KBM-7 (cell line): ENCODE results near the gene LTB4R2.

ENCODE experiments used
- DNase-seq: peaks from one replicate; pipeline ENCODE4 v3.0.0-alpha.2; 2015
- in situ Hi-C: fragments of 300-500 bp; cut with MboI; formaldehyde crosslinking; loops from 2 replicates; pipeline ENCODE4 v1.14.3; 2020; ENCODE audit warnings: low sequenced_read_pairs, low pct_unique_long_range_greater_than_20kb, mixed read lengths

LTB4R2 gene, protein sequence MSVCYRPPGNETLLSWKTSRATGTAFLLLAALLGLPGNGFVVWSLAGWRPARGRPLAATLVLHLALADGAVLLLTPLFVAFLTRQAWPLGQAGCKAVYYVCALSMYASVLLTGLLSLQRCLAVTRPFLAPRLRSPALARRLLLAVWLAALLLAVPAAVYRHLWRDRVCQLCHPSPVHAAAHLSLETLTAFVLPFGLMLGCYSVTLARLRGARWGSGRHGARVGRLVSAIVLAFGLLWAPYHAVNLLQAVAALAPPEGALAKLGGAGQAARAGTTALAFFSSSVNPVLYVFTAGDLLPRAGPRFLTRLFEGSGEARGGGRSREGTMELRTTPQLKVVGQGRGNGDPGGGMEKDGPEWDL

DNA sequence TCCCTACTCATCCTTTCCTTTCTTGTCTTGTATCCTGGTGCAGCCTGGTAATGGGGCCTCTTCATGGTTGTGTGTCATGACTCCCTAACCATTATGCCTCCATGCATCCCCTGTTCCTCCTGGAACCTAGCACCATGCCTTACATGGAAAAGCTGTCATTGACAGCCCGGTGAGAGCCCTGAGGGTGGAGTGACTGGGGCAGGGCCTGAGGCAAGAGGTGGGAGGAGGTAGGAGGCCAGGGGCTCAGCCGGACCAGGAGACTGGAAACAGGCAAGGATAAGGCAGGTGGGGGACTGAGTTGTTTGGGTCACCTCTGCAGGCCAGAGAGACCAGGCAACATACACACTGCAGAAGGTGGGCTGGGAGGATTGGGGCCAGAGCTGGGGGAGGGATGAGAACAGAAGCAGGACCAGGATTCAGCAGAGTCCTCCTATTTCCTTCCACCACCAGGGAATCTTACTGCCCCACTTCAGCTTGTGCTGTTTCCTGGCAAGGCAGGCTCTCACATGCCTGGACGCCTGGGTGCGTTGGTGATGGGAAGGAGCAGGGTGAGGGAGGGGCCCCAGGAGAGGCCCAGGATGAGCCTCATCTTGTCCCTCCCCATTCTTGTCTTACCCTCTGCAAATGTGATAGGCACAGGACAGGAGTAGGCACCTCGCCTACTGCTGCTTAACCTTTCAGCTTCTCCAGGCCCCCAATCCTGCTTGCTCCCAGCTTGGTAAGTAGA, at the start of gene LTB4R2:
TSS of gene LTB4R2 (plus strand) at position 603 of the 727 bp plus-strand sequence. CDS start 525 bp downstream, outside the sequence.
- in situ Hi-C loops: no loop called here
- DNase-seq: no peak

- in situ Hi-C loops: no loop called here
- no peak for DNase-seq
Measured at GRCh38 chr14:24260780-24261157, 49.2 kb upstream of the LTB4R2 start.

- DNase-seq: no peak
- in situ Hi-C loops: no loop called here
Measured at GRCh38 chr14:24261256-24261968, 48.5 kb upstream of the LTB4R2 start.

DNA sequence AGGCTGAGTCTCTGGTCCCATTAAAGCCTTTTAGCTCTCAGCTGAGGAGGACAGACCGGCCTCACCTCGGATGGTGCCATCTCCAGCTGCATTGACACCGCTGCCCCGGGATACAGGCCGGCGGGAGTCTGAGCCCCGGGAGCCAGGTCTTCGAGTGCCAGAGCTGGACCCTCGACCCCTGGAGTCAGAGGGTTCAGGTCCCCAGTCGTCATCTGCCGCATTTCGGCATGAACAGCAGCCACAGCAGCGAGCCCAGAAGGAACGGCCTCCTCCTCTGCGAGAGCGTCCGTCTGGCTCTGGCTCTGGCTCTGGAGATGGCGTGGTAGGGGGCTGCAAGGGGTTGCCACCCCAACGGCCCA, 48.0 kb upstream of the LTB4R2 start:
- in situ Hi-C loops: no loop called here
- DNase-seq: no peak

DNA sequence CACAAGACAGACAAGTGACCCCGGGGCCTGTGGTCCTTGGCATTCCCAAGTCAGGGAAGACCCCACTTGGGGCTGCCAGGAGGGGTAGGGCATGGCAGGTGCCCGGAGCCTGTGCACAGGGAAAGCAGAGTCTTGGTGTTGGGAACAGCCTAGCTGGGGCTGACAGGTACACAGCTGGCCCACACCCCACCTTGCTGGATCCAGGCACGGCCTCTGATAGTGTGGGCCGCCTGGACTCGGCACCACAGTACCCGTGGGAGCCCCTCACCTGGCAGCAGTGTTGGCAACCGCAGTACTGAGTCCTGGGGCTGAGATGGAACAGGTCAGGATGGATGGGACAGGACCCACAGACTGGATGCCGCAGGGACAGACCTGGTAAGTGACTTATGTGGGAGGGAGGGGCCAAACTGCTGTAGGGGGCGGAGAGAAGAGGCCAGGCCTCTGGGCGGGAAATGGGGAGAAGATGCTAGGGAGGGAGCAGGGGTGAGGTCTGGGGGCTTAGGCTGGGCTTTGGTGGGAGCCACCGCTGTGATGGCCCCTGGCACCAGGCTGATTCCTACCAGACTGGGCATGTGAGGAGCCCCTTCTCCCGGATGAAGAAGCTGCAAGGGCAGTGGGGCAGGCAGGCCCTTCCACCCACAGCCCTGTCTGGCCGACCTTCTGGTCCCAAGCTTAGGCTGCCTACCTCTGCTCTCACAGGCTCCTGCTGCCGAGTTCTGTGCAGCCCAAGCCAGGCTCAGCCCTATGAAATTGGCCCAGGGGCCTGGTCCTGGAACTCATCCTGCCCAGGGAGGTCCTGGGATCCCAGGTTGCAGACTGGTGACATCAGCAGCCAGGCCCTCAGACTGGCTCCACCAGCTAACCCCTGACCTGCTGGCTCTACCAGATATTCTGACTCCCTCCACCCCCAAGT, 46.9 kb upstream of the LTB4R2 start, which contains the start of gene TGM1:
TSS of gene TGM1 (minus strand) at position 357 of the 913 bp plus-strand sequence. CDS start 825 bp downstream, outside the sequence.
- in situ Hi-C loops: no loop called here
- DNase-seq: no peak

GRCh38 chr14:24263848-24264247, 46.1 kb upstream of the LTB4R2 start:
- in situ Hi-C loops: no loop called here
- no peak for DNase-seq

- in situ Hi-C loops: no loop called here
- no peak for DNase-seq
Measured at GRCh38 chr14:24264298-24264697, 45.6 kb upstream of the LTB4R2 start.

DNA sequence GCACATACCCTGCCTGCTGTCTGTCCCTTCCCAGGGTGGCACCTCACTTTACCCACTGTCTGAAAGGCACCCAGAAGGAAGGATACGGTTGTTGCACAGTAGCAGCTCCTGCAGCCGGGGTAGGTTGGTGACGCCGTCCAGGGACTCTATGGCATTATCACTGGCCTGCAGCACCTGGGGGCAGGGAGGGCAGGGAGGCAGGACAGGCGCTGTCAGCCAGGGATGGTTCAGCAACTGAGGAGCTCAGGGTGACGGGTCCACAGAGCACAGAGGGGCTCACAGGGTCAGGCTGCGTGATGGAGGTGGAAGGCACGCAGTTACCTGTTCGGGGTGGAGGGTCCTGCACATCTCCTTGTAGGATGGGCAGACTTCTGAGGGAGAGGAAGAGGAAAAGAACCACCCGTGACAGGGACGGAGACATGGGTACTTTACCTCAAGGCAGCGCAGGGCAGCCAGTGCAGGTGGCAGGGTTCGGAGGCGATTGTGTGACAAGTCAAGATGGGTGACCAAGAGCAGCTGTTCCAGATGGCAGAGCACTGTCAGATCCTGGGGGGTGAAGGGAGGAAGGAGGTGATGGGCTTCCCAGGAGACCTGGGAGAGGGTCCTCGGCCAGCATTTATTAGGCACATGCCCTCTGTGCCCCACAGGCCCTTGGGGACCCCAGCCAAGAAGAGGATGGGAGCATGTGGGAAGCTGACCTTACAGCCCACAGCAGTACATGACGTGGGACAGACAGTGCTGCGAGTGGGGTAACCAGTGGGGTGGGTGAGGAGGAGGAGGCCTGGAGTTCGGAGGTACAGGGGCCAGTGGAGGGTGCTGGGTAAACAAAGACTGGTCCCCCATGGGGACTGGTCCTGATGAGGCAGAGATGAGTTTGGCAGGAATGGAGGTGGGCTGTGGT, 43.3 kb upstream of the LTB4R2 start:
- in situ Hi-C loops: no loop called here

GRCh38 chr14:24267516-24267915, 42.4 kb upstream of the LTB4R2 start:
- no peak for DNase-seq
- in situ Hi-C loops: no loop called here

More for the DNA sequence above, 43.3 kb upstream of the LTB4R2 start:
- no peak for DNase-seq

DNA sequence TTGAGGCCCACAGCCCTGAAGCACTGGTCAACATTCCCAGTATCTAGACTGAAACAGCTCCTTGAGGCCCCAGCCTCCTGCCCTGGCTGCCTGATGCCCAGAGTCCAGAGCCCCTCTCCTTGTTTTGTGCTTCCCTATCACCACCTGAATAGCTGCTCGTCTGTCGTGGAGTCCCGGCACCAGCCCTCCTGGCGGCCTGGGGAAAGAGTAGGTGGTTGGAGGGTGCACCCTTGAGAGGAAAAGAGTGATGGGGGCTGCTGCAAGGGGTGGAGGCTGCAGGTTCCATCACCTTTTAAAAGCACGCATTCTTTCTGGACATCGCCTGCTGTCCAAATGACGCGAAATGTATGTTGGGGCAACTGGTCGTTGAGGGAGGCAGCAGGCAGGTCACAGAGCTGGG, 41.7 kb upstream of the LTB4R2 start:
- in situ Hi-C loops: no loop called here
- DNase-seq: no peak

DNA sequence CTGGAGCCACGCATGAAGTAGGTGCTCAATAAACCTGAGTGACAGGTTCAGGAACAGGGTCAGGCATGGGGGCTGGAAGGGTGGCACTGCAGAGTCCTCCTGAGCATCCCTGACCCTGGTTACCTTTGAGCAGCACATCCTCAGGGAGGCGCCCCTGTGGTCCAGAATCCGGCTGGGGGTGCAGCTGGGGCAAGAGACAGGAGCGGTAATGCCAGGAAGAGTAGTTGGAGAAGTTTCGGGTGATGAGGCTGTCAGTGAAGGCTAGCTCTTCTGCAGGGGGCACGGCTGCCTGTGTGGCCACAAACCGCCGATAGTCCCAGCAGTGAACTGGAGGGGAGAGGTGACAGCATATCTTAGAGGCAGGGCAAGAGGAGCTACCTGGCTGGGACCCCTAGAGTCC, 40.6 kb upstream of the LTB4R2 start:
- in situ Hi-C loops: no loop called here
- no peak for DNase-seq

GRCh38 chr14:24269910-24270536, 39.9 kb upstream of the LTB4R2 start:
- DNase-seq: no peak
- in situ Hi-C loops: no loop called here

DNA sequence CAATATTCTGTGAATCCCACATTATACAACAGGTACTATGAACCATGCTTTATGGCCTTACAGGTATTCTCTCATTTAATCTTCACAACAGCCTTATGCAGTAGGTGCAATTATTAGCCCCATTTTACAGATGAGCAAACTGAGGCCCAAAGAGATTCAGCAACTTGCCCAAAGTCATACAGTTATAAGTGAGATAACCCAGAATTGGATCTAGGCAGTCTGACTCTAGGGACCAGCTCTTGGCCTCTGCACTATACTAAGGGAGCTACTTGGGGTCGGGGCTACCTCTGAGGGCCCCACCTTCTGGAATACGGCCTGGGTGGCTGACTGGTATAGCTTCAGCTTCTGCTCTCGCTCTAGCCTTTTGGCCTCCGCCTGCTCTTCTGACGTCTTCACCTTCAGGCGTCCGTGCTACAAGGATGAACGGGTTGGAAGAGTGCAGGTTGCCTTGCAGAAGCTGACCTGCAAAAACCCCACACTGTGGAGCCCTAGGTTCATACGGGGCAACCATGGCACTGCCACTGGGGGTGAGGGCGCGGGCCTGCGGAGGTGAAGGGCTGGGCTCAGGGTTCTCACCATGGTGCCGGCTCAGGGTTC, 39.3 kb upstream of the LTB4R2 start:
- in situ Hi-C loops: no loop called here
- no peak for DNase-seq

GRCh38 chr14:24271134-24271833, 38.7 kb upstream of the LTB4R2 start, which contains the start of gene RABGGTA:
TSS of gene RABGGTA (minus strand) at chr14:24271597. CDS start at chr14:24271115, 482 bp downstream.
- in situ Hi-C loops: no loop called here

DNA sequence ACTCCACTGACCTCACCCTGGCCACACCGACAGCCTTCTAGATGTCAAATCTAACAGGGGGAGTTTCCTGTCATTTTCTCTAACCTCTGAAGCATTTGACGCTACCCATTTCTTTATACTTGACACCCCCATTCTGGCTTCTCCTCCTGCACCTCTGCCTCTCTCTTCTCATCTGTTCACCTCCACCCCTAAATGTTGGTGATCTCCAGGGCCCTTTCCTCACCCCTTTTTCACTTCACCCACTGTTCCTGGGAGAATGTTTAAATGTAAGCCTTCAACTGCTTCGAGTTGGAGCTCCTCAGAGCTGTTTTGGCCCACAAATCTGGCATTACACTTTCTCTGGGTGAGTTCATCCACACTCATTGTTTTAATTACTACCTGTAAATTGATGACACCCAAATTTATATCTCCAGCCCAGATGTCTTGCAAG, 38.1 kb upstream of the LTB4R2 start:
- in situ Hi-C loops: no loop called here
- DNase-seq: no peak

More at GRCh38 chr14:24271134-24271833, 38.7 kb upstream of the LTB4R2 start, which contains the start of gene RABGGTA:
- DNase-seq: peak; percentile 92

- DNase-seq: no peak
- in situ Hi-C loops: no loop called here
Measured at GRCh38 chr14:24272467-24272866, 37.5 kb upstream of the LTB4R2 start.
